SK-N-MC (cell line): Measurements from ENCODE around the gene RPL7A.

ENCODE experiments used
- EZH2 ChIP-seq: fragments of 200-600 bp; sonication (generic); IDR thresholded peaks from one replicate; pipeline ENCODE4 v1.6.1; 2017; ENCODE audit warnings: antibody characterized with exemption
- FOXP2 ChIP-seq: optimal IDR thresholded peaks from 2 replicates; pipeline ENCODE3; 2011; ENCODE audit warnings: mild to moderate bottlenecking, moderate library complexity; ENCODE audit not compliant: insufficient read depth; ENCODE audit errors: extremely low read length, control extremely low read depth
- POLR2AphosphoS5 ChIP-seq: IDR thresholded peaks from 2 replicates; pipeline ENCODE4 v1.6.1; 2012; ENCODE audit warnings: mild to moderate bottlenecking, low read depth, low read length, borderline replicate concordance

DNA sequence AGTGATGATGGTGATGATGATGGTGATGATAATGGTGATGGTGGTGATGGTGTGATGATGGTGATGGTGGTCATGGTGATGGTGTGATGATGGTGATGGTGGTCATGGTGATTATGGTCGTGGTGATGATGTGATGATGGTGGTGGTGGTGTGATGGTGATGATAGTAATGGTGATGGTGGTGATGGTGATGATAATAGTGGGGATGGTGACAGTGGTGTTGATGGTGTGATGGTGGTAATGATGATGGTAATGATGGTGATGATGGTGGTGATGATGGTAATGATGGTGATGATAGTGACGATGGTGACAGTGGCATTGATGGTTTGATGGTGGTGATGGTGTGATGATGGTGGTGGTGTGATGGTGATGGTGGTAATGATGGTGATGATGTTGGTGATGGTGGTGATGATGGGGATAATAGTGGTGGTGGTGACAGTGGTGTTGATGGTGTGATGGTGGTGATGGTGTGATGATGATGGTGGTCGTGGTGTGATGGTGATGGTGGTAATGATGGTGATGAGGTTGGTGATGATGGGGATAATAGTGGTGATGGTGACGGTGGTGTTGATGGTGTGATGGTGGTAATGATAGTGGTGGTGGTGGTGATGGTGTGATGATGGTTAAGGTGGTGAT lies 34.6 kb downstream of the RPL7A start:
- TF ChIP-seq EZH2 (no peak), POLR2AphosphoS5 (no peak), FOXP2 (no peak)
